ENCODE results near the gene DAZAP2. TPM values are rescaled to one million over a fixed set of nuclear protein-coding genes. Genes with fewer than 3 reads are reported as not detected.
A peak's percentile ranks its signal among the peaks of the same experiment; 100 is the strongest.
"Not testable (repeated sequence)": the region's sequence is repeated elsewhere in the genome, so short reads cannot be mapped to it uniquely, and the experiment has no call there.

DAZAP2 gene
- total RNA-seq, 2 experiments from 2014 or later = 131 to 137 TPM

GRCh38 chr12:51291603-51292513 is 53.2 kb downstream of the DAZAP2 start:
- peak; percentile 30; the same call in 1 of the 2 replicates for TF ChIP-seq CTCF (conservative IDR thresholded peaks at IDR 0.05; ENCODE audit: low read length)

More at GRCh38 chr12:51291603-51292513, 53.2 kb downstream of the DAZAP2 start:
- H2AFZ ChIP-seq (ENCODE audit: low read length); H3K4me3 ChIP-seq (ENCODE audit: low read depth, low read length, poor library complexity, severe bottlenecking); H3K36me3 ChIP-seq (ENCODE audit: insufficient read depth, low read length); BruUV-seq (replicated peaks); H4K20me1 ChIP-seq (ENCODE audit: insufficient read depth, low read length); H3K9me3 ChIP-seq (ENCODE audit: low read length); POLR2A ChIA-PET; H3K4me2 ChIP-seq (ENCODE audit: low read length); H3K9me2 ChIP-seq (ENCODE audit: insufficient read depth, low read length); H3K79me2 ChIP-seq (ENCODE audit: insufficient read depth, low read depth, low read length); H3K4me1 ChIP-seq (ENCODE audit: insufficient read depth, low read length, poor library complexity, severe bottlenecking); DNase-seq (ENCODE audit: low spot score); intact Hi-C loops (cut with micrococcal nuclease; ENCODE audit: unreplicated experiment); H3K27ac ChIP-seq (ENCODE audit: low read depth, low read length, poor library complexity, severe bottlenecking); CTCF ChIA-PET (ENCODE audit: unreplicated experiment): not testable (repeated sequence)

Other genes starting within 250 kb of the DAZAP2 start
- 28.2 and 35.0 TPM in 2 replicates for gene SLC11A2, start 212.4 kb upstream of the DAZAP2 start, total RNA-seq (2014; rRNA removed; shearing (Covaris generic))
- 43.4 and 43.6 TPM in 2 replicates for gene SLC11A2, start 212.4 kb upstream of the DAZAP2 start, total RNA-seq (2022)
- 53.9 and 58.6 TPM in 2 replicates for gene LETMD1, start 190.5 kb upstream of the DAZAP2 start, total RNA-seq (2014; rRNA removed; shearing (Covaris generic))
- 103 and 114 TPM in 2 replicates for gene LETMD1, start 190.5 kb upstream of the DAZAP2 start, total RNA-seq (2022)
- 10.4 and 11.7 TPM in 2 replicates for gene CSRNP2, start 155.2 kb upstream of the DAZAP2 start, total RNA-seq (2014; rRNA removed; shearing (Covaris generic))
- 28.6 and 30.1 TPM in 2 replicates for gene CSRNP2, start 155.2 kb upstream of the DAZAP2 start, total RNA-seq (2022)
- gene TFCP2, start 65.7 kb upstream of the DAZAP2 start, total RNA-seq (2014; rRNA removed; shearing (Covaris generic)) = 7.1 and 7.2 TPM in 2 replicates
- 10.2 and 11.5 TPM in 2 replicates for gene TFCP2, start 65.7 kb upstream of the DAZAP2 start, total RNA-seq (2022)
- 1.2 and 2.6 TPM in 2 replicates for gene POU6F1, start 20.8 kb upstream of the DAZAP2 start, total RNA-seq (2014; rRNA removed; shearing (Covaris generic))
- 5.0 and 5.5 TPM in 2 replicates for gene POU6F1, start 20.8 kb upstream of the DAZAP2 start, total RNA-seq (2022)
- not detected in 2 replicates for gene SMAGP, start 31.6 kb downstream of the DAZAP2 start, total RNA-seq (2014; rRNA removed; shearing (Covaris generic))
- gene SMAGP, start 31.6 kb downstream of the DAZAP2 start, total RNA-seq (2022) = 1.9 and 2.6 TPM in 2 replicates
- gene BIN2, start 85.3 kb downstream of the DAZAP2 start, total RNA-seq (2014; rRNA removed; shearing (Covaris generic)) = 0.31 and 0.88 TPM in 2 replicates
- gene BIN2, start 85.3 kb downstream of the DAZAP2 start, total RNA-seq (2022) = 9.7 and 14.7 TPM in 2 replicates
- not detected in 2 replicates for gene CELA1, start 107.9 kb downstream of the DAZAP2 start, total RNA-seq (2014; rRNA removed; shearing (Covaris generic))
- gene CELA1, start 107.9 kb downstream of the DAZAP2 start, total RNA-seq (2022) = not detected in 2 replicates
- gene GALNT6, start 152.6 kb downstream of the DAZAP2 start, total RNA-seq (2014; rRNA removed; shearing (Covaris generic)) = 0.41 and 1.4 TPM in 2 replicates
- 4.8 and 5.5 TPM in 2 replicates for gene GALNT6, start 152.6 kb downstream of the DAZAP2 start, total RNA-seq (2022)
- 0.21 and 1.0 TPM in 2 replicates for gene SLC4A8, start 186.0 kb downstream of the DAZAP2 start, total RNA-seq (2014; rRNA removed; shearing (Covaris generic))
- 6.7 and 9.8 TPM in 2 replicates for gene SLC4A8, start 186.0 kb downstream of the DAZAP2 start, total RNA-seq (2022)

Measured in OCI-LY7 (cell line).